A549 (cell line): ENCODE measurements around the gene TES. TPM values are rescaled to one million over a fixed set of nuclear protein-coding genes. Genes with fewer than 3 reads are reported as not detected.

Experiments
- ATAC-seq, 2 experiments: fragments of 200-7000 bp in 1 of 2; fragments of >200 bp in 1 of 2; cut with Nextera tagmentation in 1 of 2; cut with Tn5 transposase in 1 of 2; 3 replicates each; pipeline versions ENCODE4 v1.8.0 to v1.9.1; 2018 to 2020; ENCODE audit warnings: mild to moderate bottlenecking in 1 of 2, moderate library complexity in 1 of 2
- CTCF ChIA-PET: fragments of 300-600 bp; sonication (Branson Sonifier 250); formaldehyde crosslinking; extraction: SDS; loops from one replicate; lab custom pipeline; 2021; ENCODE audit warnings: antibody characterized with exemption, inconsistent platforms; lab: Yijun Ruan, JAX
- POLR2A ChIA-PET: fragments of 350-600 bp; formaldehyde crosslinking; extraction: SDS; loops from one replicate; lab custom pipeline; 2021; ENCODE audit warnings: antibody characterized with exemption, inconsistent platforms; lab: Yijun Ruan, JAX
- DNase-seq, 2 experiments: peaks; one replicate each; pipeline versions ENCODE4 v3.0.0 to v3.0.0-alpha.2; 2011 to 2016; ENCODE audit warnings: low read depth in 1 of 2, low spot score in 1 of 2
- FAIRE-seq: peaks from 2 replicates; lab custom pipeline; 2011; peaks lifted over from hg19 to GRCh38; lab: Jason Lieb, UNC
- H3K27ac ChIP-seq, 2 experiments: fragments of >200 bp; sonication (Bioruptor Twin); formaldehyde crosslinking; 3 replicates each; pipeline ENCODE4 v1.5.1; 2016 to 2017
- H3K4me1 ChIP-seq: fragments of >200 bp; sonication (Bioruptor Twin); formaldehyde crosslinking; 3 replicates; pipeline ENCODE4 v1.6.1; 2016
- H3K4me2 ChIP-seq: fragments of >200 bp; sonication (Bioruptor Twin); formaldehyde crosslinking; 3 replicates; pipeline ENCODE4 v1.6.1; 2016
- H3K4me3 ChIP-seq: fragments of >200 bp; sonication (Bioruptor Twin); formaldehyde crosslinking; 3 replicates; pipeline ENCODE4 v1.5.1; 2016
- H3K9me3 ChIP-seq: fragments of >200 bp; sonication (Bioruptor Twin); formaldehyde crosslinking; 3 replicates; pipeline ENCODE4 v1.6.1; 2016
- ATOH8 ChIP-seq: fragments of 250-450 bp; sonication (Bioruptor Pico); IDR thresholded peaks from 2 replicates; pipeline ENCODE4 v1.5.0; 2020; ENCODE audit warnings: low read depth, mild to moderate bottlenecking, moderate library complexity
- BCL3 ChIP-seq: fragments of >200 bp; sonication (Bioruptor Twin); formaldehyde crosslinking; IDR thresholded peaks from 3 replicates; pipeline ENCODE4 v1.6.1; 2016
- BHLHE40 ChIP-seq: IDR thresholded peaks from 2 replicates; pipeline ENCODE4 v1.6.1; 2012; ENCODE audit warnings: low read depth, low read length, inconsistent platforms
- CBX2 ChIP-seq: fragments of 200-600 bp; sonication (generic); IDR thresholded peaks from 2 replicates; pipeline ENCODE4 v1.6.1; 2016; ENCODE audit warnings: low read depth, mild to moderate bottlenecking, borderline replicate concordance
- CHD2 ChIP-seq: fragments of 150-350 bp; IDR thresholded peaks from 2 replicates; pipeline ENCODE4 v1.6.1; 2014; ENCODE audit warnings: low read length; ENCODE audit not compliant: partially characterized antibody
- CHD4 ChIP-seq: fragments of 200-600 bp; sonication (generic); IDR thresholded peaks from 2 replicates; pipeline ENCODE4 v1.6.1; 2016; ENCODE audit warnings: antibody characterized with exemption, mild to moderate bottlenecking, borderline replicate concordance
- EHF ChIP-seq: fragments of 250-450 bp; sonication (Bioruptor Pico); IDR thresholded peaks from 2 replicates; pipeline ENCODE4 v1.5.0; 2020; ENCODE audit warnings: mild to moderate bottlenecking
- ELK1 ChIP-seq: fragments of 150-350 bp; IDR thresholded peaks from 2 replicates; pipeline ENCODE4 v1.6.1; 2014; ENCODE audit warnings: low read depth, mild to moderate bottlenecking, low read length
- ESRRA ChIP-seq: fragments of 150-350 bp; IDR thresholded peaks from 2 replicates; pipeline ENCODE4 v1.6.1; 2014; ENCODE audit warnings: mild to moderate bottlenecking, low read length, borderline replicate concordance
- FOSB ChIP-seq: fragments of 250-450 bp; sonication (Bioruptor Pico); IDR thresholded peaks from 2 replicates; pipeline ENCODE4 v1.5.0; 2020; ENCODE audit warnings: mild to moderate bottlenecking, moderate library complexity
- FOSL2 ChIP-seq, 2 experiments: fragments of 450-650 bp in 1 of 2; fragments of >200 bp in 1 of 2; sonication (Bioruptor Twin) in 1 of 2; formaldehyde crosslinking; IDR thresholded peaks; 2 replicates each; pipeline versions ENCODE4 v1.5.0 to v1.6.1; 2016 to 2020; ENCODE audit warnings: mild to moderate bottlenecking in 1 of 2, moderate library complexity in 1 of 2
- FOXS1 ChIP-seq: fragments of 250-450 bp; sonication (Bioruptor Pico); IDR thresholded peaks from 2 replicates; pipeline ENCODE4 v1.5.0; 2020; ENCODE audit warnings: mild to moderate bottlenecking, moderate library complexity
- GATA3 ChIP-seq: IDR thresholded peaks from 2 replicates; pipeline ENCODE4 v1.6.1; 2012; ENCODE audit warnings: borderline replicate concordance
- HDAC2 ChIP-seq: fragments of 200-600 bp; sonication (generic); IDR thresholded peaks from 2 replicates; pipeline ENCODE4 v1.6.1; 2016
- HES2 ChIP-seq: fragments of >200 bp; sonication (Bioruptor Twin); formaldehyde crosslinking; IDR thresholded peaks from 2 replicates; pipeline ENCODE4 v1.6.1; 2016
- HEYL ChIP-seq: fragments of 250-450 bp; sonication (Bioruptor Pico); IDR thresholded peaks from 2 replicates; pipeline ENCODE4 v1.8.0; 2021; ENCODE audit warnings: mild to moderate bottlenecking, moderate library complexity
- HMGXB4 ChIP-seq: fragments of 250-450 bp; sonication (Bioruptor Pico); IDR thresholded peaks from 2 replicates; pipeline ENCODE4 v1.5.0; 2021; ENCODE audit warnings: mild to moderate bottlenecking, moderate library complexity, borderline replicate concordance
- HOXA7 ChIP-seq: fragments of 250-450 bp; sonication (Bioruptor Pico); IDR thresholded peaks from 2 replicates; pipeline ENCODE4 v1.5.0; 2020; ENCODE audit warnings: mild to moderate bottlenecking, moderate library complexity
- HOXB13 ChIP-seq: fragments of 250-450 bp; sonication (Bioruptor Pico); IDR thresholded peaks from 2 replicates; pipeline ENCODE4 v1.5.0; 2020; ENCODE audit warnings: low read depth, mild to moderate bottlenecking, moderate library complexity
- JUN ChIP-seq, 2 experiments: fragments of >200 bp; sonication (Bioruptor Twin); formaldehyde crosslinking; IDR thresholded peaks; 2 replicates in 1 of 2; 3 replicates in 1 of 2; pipeline ENCODE4 v1.6.1; 2016 to 2017
- JUNB ChIP-seq: fragments of >200 bp; sonication (Bioruptor Twin); formaldehyde crosslinking; IDR thresholded peaks from 2 replicates; pipeline ENCODE4 v1.6.1; 2016
- KDM1A ChIP-seq: fragments of 200-600 bp; sonication (generic); IDR thresholded peaks from 2 replicates; pipeline ENCODE4 v1.6.1; 2016; ENCODE audit warnings: low read depth, mild to moderate bottlenecking
- KDM5A ChIP-seq: fragments of 200-600 bp; sonication (generic); IDR thresholded peaks from 2 replicates; pipeline ENCODE4 v1.6.1; 2016; ENCODE audit warnings: antibody characterized with exemption, mild to moderate bottlenecking
- MYC ChIP-seq: IDR thresholded peaks from 2 replicates; pipeline ENCODE4 v1.6.1; 2012; ENCODE audit warnings: mild to moderate bottlenecking, inconsistent platforms, low read length, improper control_type of control experiment, borderline replicate concordance
- NFE2L2 ChIP-seq: fragments of 150-350 bp; conservative IDR thresholded peaks from 2 replicates; pipeline ENCODE4 v1.6.1; 2014; ENCODE audit warnings: low read length
- POLR2A ChIP-seq: IDR thresholded peaks from 2 replicates; pipeline ENCODE4 v1.6.1; 2012; ENCODE audit warnings: mild to moderate bottlenecking, low read length
- RARB ChIP-seq: fragments of 250-450 bp; sonication (Bioruptor Pico); IDR thresholded peaks from 2 replicates; pipeline ENCODE4 v1.8.0; 2021; ENCODE audit warnings: mild to moderate bottlenecking, moderate library complexity
- RCOR1 ChIP-seq: fragments of 150-350 bp; IDR thresholded peaks from 2 replicates; pipeline ENCODE4 v1.6.1; 2014; ENCODE audit warnings: antibody characterized with exemption, low read length, low read depth
- REST ChIP-seq: fragments of 200-600 bp; sonication (generic); IDR thresholded peaks from 2 replicates; pipeline ENCODE4 v1.6.1; 2016; ENCODE audit warnings: antibody characterized with exemption, mild to moderate bottlenecking, moderate library complexity
- RNF2 ChIP-seq: fragments of 200-600 bp; sonication (generic); IDR thresholded peaks from 2 replicates; pipeline ENCODE4 v1.6.1; 2016; ENCODE audit warnings: low read depth, mild to moderate bottlenecking, antibody characterized with exemption, moderate library complexity, borderline replicate concordance
- SREBF2 ChIP-seq: fragments of 450-650 bp; IDR thresholded peaks from 2 replicates; pipeline ENCODE4 v1.6.1; 2014; ENCODE audit warnings: mild to moderate bottlenecking, moderate library complexity
- TP53 ChIP-seq: fragments of 250-450 bp; sonication (Bioruptor Pico); IDR thresholded peaks from 2 replicates; pipeline ENCODE4 v1.5.0; 2021; ENCODE audit warnings: mild to moderate bottlenecking, moderate library complexity
- ZSCAN20 ChIP-seq: fragments of 250-450 bp; sonication (Bioruptor Pico); IDR thresholded peaks from 2 replicates; pipeline ENCODE4 v1.8.0; 2022; ENCODE audit warnings: mild to moderate bottlenecking, moderate library complexity
- WGBS: methylation state at CpG from one replicate; pipeline ENCODE4 v1.1.6; 2017; ENCODE audit errors: missing lambda C conversion rate; 5-methylcytosine and 5-hydroxymethylcytosine counted together
- polyA plus RNA-seq, 4 experiments: library from polyadenylated mRNA; depleted of rRNA in 3 of 4; stranded (reverse); fragments of >200 nt; fragmentation: RNase III in 1 of 4; extraction: RNeasy Plus Mini Kit Qiagen cat#74134 plus additional on column Dnase treatment in 1 of 4; gene quantifications; 2 replicates in 3 of 4; 3 replicates in 1 of 4; pipeline ENCODE4 v1.2.3, GENCODE V29; 2011 to 2017

The TES gene
- polyA plus RNA-seq, 2 of the 4 experiments (the other 2 are of a cell fraction): 45.9 to 134 TPM

GRCh38 chr7:116177009-116177408 is 33.3 kb upstream of the TES start:
- H3K4me3 ChIP-seq: no peak overlapping the region
- H3K27ac ChIP-seq: peak overlapping the region in 1 of 2 experiments; percentile 15; a peak in 4 of 6 replicates
- peaks cover 32% of the 10 kb centered on the region for H3K4me1 ChIP-seq
- WGBS: 24% methylated on average over 3 of the region's 3 CpGs
- no peak for FAIRE-seq
- peak in 1 of 2 experiments; percentile 42 for DNase-seq
- peak overlapping the region; percentile 43 for H3K4me2 ChIP-seq
- peak; percentile 36 to 77; a peak in 4 of 6 replicates for ATAC-seq
- ChIA-PET POLR2A (interaction anchor here (1.5 kb wide), 1 partner anchor 58 kb away, joined by 3 read pairs; no protein-coding TSS in a partner anchor), CTCF (interaction anchor here (1.1 to 14.5 kb wide), 9 partner anchors 10 to 414 kb away, joined by 4 to 385 read pairs (median 6); no protein-coding TSS in a partner anchor)
- no peaks in the 10 kb centered on the region; the same call in 2 of the 3 replicates for H3K9me3 ChIP-seq
- no peak for TF ChIP-seq NFE2L2
- no peak for TF ChIP-seq RARB (CRISPR knock-in tag)
- TF ChIP-seq ELK1: no peak
- no peak for TF ChIP-seq ATOH8 (CRISPR knock-in tag)
- no peak for TF ChIP-seq HMGXB4 (CRISPR knock-in tag)
- no peak for TF ChIP-seq ESRRA
- no peak for TF ChIP-seq HOXA7
- no peak for TF ChIP-seq POLR2A
- no peak for TF ChIP-seq FOSB (CRISPR knock-in tag)
- no peak for TF ChIP-seq FOXS1
- no peak for TF ChIP-seq BCL3
- TF ChIP-seq HDAC2: no peak
- no peak for TF ChIP-seq EHF (CRISPR knock-in tag)
- TF ChIP-seq HES2: no peak
- TF ChIP-seq JUNB: no peak
- no peak for TF ChIP-seq CBX2
- TF ChIP-seq GATA3: peak; percentile 88
- no peak for TF ChIP-seq MYC
- no peak for TF ChIP-seq SREBF2
- no peak for TF ChIP-seq RCOR1
- TF ChIP-seq KDM5A: no peak
- no peak for TF ChIP-seq BHLHE40
- no peak for TF ChIP-seq FOSL2 (IDR thresholded peaks at IDR 0.05)
- peak; percentile 47 for TF ChIP-seq FOSL2 (CRISPR knock-in tag; IDR thresholded peaks at IDR 0.05)
- TF ChIP-seq KDM1A: no peak
- 0 out of 5 replicates have a peak, but pooled peaks of 1 of the 2 experiments have one; percentile 22 for TF ChIP-seq JUN (IDR thresholded peaks at IDR 0.05)
- TF ChIP-seq HOXB13 (CRISPR knock-in tag): no peak
- no peak for TF ChIP-seq CHD2
- no peak for TF ChIP-seq RNF2
- TF ChIP-seq HEYL (CRISPR knock-in tag): no peak
- TF ChIP-seq ZSCAN20 (CRISPR knock-in tag): no peak
- no peak for TF ChIP-seq REST
- TF ChIP-seq CHD4: no peak
- TF ChIP-seq TP53: no peak
